Gastrocnemius medialis (tissue), 4 donors: ENCODE measurements around the gene UNC13A. TPM values are rescaled to one million over a fixed set of nuclear protein-coding genes. Genes with fewer than 3 reads are reported as not detected.

ENCODE experiments used
- ATAC-seq, 2 donors: fragments of 150-250 bp; one replicate each; pipeline ENCODE4 v1.9.1; 2016
- DNase-seq, 2 donors: peaks; one replicate each; pipeline ENCODE4 v3.0.0-alpha.2; 2019
- H3K27ac ChIP-seq, 4 donors: fragments of 200-600 bp; sonication (generic); 1 replicate in 1 of 4; 2 replicates in 3 of 4; pipeline ENCODE4 v1.5.1; 2016 to 2018; ENCODE audit warnings: mild to moderate bottlenecking in 2 of 4, moderate library complexity in 1 of 4
- H3K27me3 ChIP-seq, 3 donors: fragments of 200-600 bp; sonication (generic) in 2 of 3; 1 replicate in 1 of 3; 2 replicates in 2 of 3; pipeline versions ENCODE4 v1.5.1 to v1.6.0; 2016 to 2019; ENCODE audit warnings: mild to moderate bottlenecking in 1 of 3, moderate library complexity in 1 of 3
- H3K36me3 ChIP-seq, 2 donors: fragments of 200-600 bp; sonication (generic) in 1 of 2; one replicate each; pipeline ENCODE4 v1.5.1; 2017 to 2018
- H3K4me1 ChIP-seq, 2 donors: fragments of 200-600 bp; sonication (generic) in 1 of 2; one replicate each; pipeline ENCODE4 v1.5.1; 2016 to 2017; ENCODE audit warnings: mild to moderate bottlenecking in 2 of 2
- H3K4me3 ChIP-seq, 4 donors: fragments of 200-600 bp; sonication (generic) in 3 of 4; 1 replicate in 1 of 4; 2 replicates in 3 of 4; pipeline ENCODE4 v1.5.1; 2016 to 2019; ENCODE audit warnings: mild to moderate bottlenecking in 2 of 4
- H3K9me3 ChIP-seq, 3 donors: fragments of 200-600 bp; sonication (generic) in 2 of 3; 1 replicate in 1 of 3; 2 replicates in 2 of 3; pipeline ENCODE4 v1.5.1; 2016 to 2019
- POLR2A ChIP-seq, 2 donors: fragments of 450-650 bp; IDR thresholded peaks; one replicate each; pipeline ENCODE4 v1.6.1; 2017; ENCODE audit warnings: antibody characterized with exemption in 2 of 2, mild to moderate bottlenecking in 2 of 2, moderate library complexity in 2 of 2
- in situ Hi-C, 4 donors: fragments of 200-750 bp; cut with MboI; loops; one replicate each; pipeline versions ENCODE4 v1.15.0 to v1.8.0; 2017; ENCODE audit warnings: low sequenced_read_pairs in 4 of 4
- intact Hi-C: fragments of 100-400 bp; cut with DNase I; formaldehyde crosslinking; loops from one replicate; pipeline ENCODE4 v1.15.1; 2023; ENCODE audit warnings: low total_unique reads
- total RNA-seq, 4 donors: library from RNA; depleted of rRNA; stranded (reverse); fragments of >200 nt; gene quantifications; one replicate each; pipeline versions ENCODE4 v1.1.0 to v1.2.3, GENCODE V29; 2016
- TF ChIP-seq, protein P1 (sequence below), 5 experiments: fragments of 450-650 bp in 3 of 5; fragments of 200-600 bp in 2 of 5; sonication (generic) in 2 of 5; IDR thresholded peaks in 4 of 5; conservative IDR thresholded peaks in 1 of 5; 1 replicate in 4 of 5; 2 replicates in 1 of 5; pipeline ENCODE4 v1.5.1; 2016 to 2019; ENCODE audit warnings: antibody characterized with exemption in 5 of 5, mild to moderate bottlenecking in 3 of 5, moderate library complexity in 3 of 5

UNC13A gene
- total RNA-seq, 4 donors from 2014 or later, result not detected

DNA sequence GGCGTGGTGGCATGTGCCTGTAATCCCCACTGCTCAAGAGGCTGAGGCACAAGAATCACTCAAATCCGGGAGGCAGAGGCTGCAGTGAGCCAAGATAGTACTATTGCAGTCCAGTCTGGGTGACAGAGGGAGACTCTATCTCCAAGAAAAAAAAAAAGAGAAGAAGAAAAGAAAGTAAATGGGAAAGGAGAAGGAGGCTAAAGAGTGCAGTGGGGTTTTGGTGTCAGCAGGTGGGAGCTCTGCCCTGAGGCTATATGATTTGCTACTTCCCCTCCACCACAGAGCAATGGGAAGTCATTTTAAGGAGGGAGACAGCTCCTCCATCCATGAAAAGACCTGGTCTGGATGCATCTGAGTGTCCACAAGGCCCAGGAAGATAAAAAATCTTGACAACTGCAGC is 23.1 kb downstream of the UNC13A start:
- in situ Hi-C loops, result no loop called here
- no peak for ATAC-seq
- no peaks in the 10 kb centered on the region for H3K9me3 ChIP-seq
- H3K4me3 ChIP-seq, result no peak overlapping the region
- peaks cover 0 to 3% (median 0%) of the 10 kb centered on the region in 3 donors for H3K27me3 ChIP-seq
- no peaks in the 10 kb centered on the region for H3K36me3 ChIP-seq
- intact Hi-C loops, result no loop called here
- no peaks in the 10 kb centered on the region for H3K4me1 ChIP-seq
- no peak for DNase-seq
- no peak for TF ChIP-seq POLR2A (IDR thresholded peaks at IDR 0.05)
- TF ChIP-seq, protein P1, sequence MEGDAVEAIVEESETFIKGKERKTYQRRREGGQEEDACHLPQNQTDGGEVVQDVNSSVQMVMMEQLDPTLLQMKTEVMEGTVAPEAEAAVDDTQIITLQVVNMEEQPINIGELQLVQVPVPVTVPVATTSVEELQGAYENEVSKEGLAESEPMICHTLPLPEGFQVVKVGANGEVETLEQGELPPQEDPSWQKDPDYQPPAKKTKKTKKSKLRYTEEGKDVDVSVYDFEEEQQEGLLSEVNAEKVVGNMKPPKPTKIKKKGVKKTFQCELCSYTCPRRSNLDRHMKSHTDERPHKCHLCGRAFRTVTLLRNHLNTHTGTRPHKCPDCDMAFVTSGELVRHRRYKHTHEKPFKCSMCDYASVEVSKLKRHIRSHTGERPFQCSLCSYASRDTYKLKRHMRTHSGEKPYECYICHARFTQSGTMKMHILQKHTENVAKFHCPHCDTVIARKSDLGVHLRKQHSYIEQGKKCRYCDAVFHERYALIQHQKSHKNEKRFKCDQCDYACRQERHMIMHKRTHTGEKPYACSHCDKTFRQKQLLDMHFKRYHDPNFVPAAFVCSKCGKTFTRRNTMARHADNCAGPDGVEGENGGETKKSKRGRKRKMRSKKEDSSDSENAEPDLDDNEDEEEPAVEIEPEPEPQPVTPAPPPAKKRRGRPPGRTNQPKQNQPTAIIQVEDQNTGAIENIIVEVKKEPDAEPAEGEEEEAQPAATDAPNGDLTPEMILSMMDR (IDR thresholded peaks at IDR 0.05 in 4 of 5, conservative IDR thresholded peaks at IDR 0.05 in 1 of 5), result no peak
- H3K27ac ChIP-seq, result no peak overlapping the region

DNA sequence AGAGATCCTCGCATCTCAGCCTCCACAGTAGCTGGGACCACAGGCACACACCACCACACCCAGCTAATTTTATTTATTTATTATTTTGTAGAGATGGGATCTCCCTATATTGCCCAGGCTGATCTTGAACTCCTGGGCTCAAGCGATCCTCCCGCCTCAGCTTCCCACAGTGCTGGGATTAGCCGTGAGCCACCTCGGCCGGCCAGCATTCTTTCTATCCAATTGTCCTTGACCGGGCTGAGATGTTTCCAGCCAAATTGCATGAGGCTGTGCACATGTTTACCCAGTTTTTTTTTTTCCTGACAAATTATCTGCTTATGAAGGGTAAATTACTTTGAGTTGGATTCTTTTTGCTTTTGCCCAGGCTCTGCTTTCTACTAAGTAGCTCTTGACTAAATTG is 28.2 kb downstream of the UNC13A start:
- in situ Hi-C loops (no loop called here), intact Hi-C loops (no loop called here)
- no peak overlapping the region for H3K27ac ChIP-seq
- H3K27me3 ChIP-seq, result peaks cover 0 to 3% (median 0%) of the 10 kb centered on the region in 3 donors
- H3K4me1 ChIP-seq, result no peaks in the 10 kb centered on the region
- DNase-seq (no peak), ATAC-seq (no peak)
- TF ChIP-seq, protein P1 (IDR thresholded peaks at IDR 0.05 in 4 of 5, conservative IDR thresholded peaks at IDR 0.05 in 1 of 5), result no peak
- no peak for TF ChIP-seq POLR2A (IDR thresholded peaks at IDR 0.05)
- H3K36me3 ChIP-seq, result no peaks in the 10 kb centered on the region
- H3K4me3 ChIP-seq, result no peak overlapping the region
- H3K9me3 ChIP-seq, result no peaks in the 10 kb centered on the region

DNA sequence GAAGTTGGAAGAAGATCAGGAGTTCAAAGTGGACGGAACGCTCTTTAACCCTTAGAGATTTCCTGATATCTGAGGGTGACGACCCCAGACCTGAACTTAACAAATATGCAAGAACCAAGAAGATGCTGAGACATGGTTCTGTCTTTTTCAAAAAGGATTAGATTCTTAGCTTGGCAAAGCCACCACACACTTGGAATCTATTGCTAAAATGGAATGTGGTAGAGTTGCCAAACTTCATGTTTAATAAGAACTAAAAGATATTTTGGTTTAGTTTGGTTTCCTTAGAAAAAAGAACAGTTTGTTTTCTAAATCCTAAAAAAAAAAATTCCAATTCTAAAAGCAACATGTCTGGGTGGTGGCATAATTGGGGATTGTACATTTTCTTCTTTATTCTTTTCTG is 29.5 kb downstream of the UNC13A start:
- Histone ChIP-seq H3K27ac (no peak overlapping the region), H3K4me3 (no peak overlapping the region), H3K9me3 (no peaks in the 10 kb centered on the region), H3K36me3 (no peaks in the 10 kb centered on the region), H3K4me1 (no peaks in the 10 kb centered on the region), H3K27me3 (peaks cover 0 to 3% (median 0%) of the 10 kb centered on the region in 3 donors)
- DNase-seq (no peak), ATAC-seq (no peak)
- in situ Hi-C loops, result no loop called here
- TF ChIP-seq, protein P1 (IDR thresholded peaks at IDR 0.05 in 4 of 5, conservative IDR thresholded peaks at IDR 0.05 in 1 of 5), result no peak
- no peak for TF ChIP-seq POLR2A (IDR thresholded peaks at IDR 0.05)
- intact Hi-C loops, result no loop called here

DNA sequence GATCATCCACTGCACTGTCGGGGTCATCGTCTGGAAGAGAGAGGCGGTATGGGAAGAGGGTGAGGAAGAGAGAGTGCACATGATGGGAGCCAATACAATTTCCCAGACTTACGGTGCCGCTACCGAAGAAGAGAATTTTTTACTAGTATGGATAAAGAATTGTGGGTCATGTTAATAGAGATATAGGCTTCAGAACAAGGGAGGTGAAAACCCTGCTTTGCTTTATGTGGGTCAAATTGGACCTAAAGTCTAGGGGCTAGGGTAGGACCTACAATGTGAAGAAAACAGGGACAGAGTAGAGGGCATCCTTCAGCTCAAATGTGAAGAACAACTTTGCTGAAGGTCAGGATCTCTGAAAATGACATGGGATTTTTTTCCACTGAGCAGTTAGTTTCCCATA is 29.9 kb downstream of the UNC13A start:
- DNase-seq, result no peak
- H3K36me3 ChIP-seq, result no peaks in the 10 kb centered on the region
- no peak overlapping the region for H3K4me3 ChIP-seq
- H3K27me3 ChIP-seq, result peaks cover 0 to 3% (median 0%) of the 10 kb centered on the region in 3 donors
- intact Hi-C loops (no loop called here), in situ Hi-C loops (no loop called here)
- H3K4me1 ChIP-seq, result no peaks in the 10 kb centered on the region
- TF ChIP-seq, protein P1 (IDR thresholded peaks at IDR 0.05 in 4 of 5, conservative IDR thresholded peaks at IDR 0.05 in 1 of 5), result no peak
- no peak for TF ChIP-seq POLR2A (IDR thresholded peaks at IDR 0.05)
- H3K27ac ChIP-seq, result no peak overlapping the region
- no peak for ATAC-seq
- H3K9me3 ChIP-seq, result no peaks in the 10 kb centered on the region

DNA sequence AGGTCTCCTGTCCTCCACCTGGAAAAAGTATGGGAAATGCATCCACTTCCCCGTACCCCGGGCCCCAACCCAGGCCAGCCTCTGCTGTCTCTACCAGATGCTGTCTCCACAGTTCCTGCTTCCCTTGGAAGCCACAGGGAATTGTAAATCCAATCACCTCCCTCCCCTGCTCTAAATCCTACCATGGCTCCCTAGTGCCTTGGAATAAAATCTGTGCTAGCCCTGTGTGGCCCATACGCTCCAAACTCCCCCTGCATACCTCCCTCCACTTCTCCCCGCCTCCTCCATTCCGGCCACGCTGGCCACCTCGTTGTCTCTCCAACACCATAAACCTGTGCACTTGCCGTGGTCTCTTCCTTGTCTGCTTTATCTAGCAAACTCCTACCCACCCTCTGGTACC is 31.2 kb downstream of the UNC13A start:
- ATAC-seq (no peak), DNase-seq (no peak)
- intact Hi-C loops (no loop called here), in situ Hi-C loops (no loop called here)
- no peak for TF ChIP-seq POLR2A (IDR thresholded peaks at IDR 0.05)
- TF ChIP-seq, protein P1 (IDR thresholded peaks at IDR 0.05 in 4 of 5, conservative IDR thresholded peaks at IDR 0.05 in 1 of 5), result no peak
- no peaks in the 10 kb centered on the region for H3K36me3 ChIP-seq
- H3K27me3 ChIP-seq, result peaks cover 0 to 3% (median 0%) of the 10 kb centered on the region in 3 donors
- no peak overlapping the region for H3K27ac ChIP-seq
- no peaks in the 10 kb centered on the region for H3K4me1 ChIP-seq
- no peaks in the 10 kb centered on the region for H3K9me3 ChIP-seq
- no peak overlapping the region for H3K4me3 ChIP-seq
